ENCODE data around the gene IRX4. TPM values are rescaled to one million over a fixed set of nuclear protein-coding genes. Genes with fewer than 3 reads are reported as not detected.

Gene IRX4
- polyA plus RNA-seq, 1 of the 3 experiments (the other 2 are of a cell fraction) = not detected

DNA sequence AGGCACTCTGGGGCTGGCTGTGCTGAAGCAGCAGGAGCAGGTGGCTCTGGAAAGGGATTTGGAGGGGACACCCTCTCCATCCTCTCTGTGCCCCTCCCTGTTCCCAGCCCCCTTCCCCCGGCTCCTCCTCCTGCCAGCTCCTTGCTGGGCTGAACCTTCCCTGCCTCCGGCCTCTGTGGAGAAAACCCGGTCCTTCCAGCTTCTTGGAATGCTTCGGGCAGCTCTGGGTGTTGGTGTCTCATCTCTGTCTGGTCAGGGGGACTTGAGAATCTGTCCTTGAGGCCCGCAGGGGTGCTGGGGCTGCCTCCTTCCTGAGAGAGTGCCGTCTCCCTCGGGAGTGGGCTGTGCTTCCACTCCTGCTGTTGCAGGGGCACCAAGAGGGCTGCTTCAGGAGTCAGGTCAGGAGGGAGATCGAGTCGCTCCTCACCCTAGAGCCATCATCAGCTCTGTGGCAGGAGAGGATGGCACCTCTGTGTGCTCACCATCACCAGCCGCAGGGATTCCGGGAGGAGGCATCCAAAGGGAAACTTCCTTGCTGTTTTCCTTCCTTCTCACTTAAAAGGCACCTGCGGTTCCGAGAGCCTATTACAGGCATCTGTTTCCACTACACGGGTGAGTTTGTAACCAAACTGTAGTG, 50.9 kb downstream of the IRX4 start:
- Histone ChIP-seq H3K27me3 (ENCODE audit: insufficient read depth) (peaks cover 52% of the 10 kb centered on the region), H3K9me3 (no peaks in the 10 kb centered on the region), H3K9me2 (no peaks in the 10 kb centered on the region), H3K4me3 (ENCODE audit: low read depth in 2 of 2, low read length in 1 of 2) (no peak overlapping the region), H2AFZ (ENCODE audit: low read depth) (no peak overlapping the region), H3F3A (replicated peaks; ENCODE audit: insufficient read depth) (no peaks in the 10 kb centered on the region), H3K4me2 (no peak overlapping the region), H3K27ac (ENCODE audit: low read depth in 2 of 2, low read length in 1 of 2) (no peak overlapping the region), H3K9ac (no peak overlapping the region), H3K79me2 (ENCODE audit: insufficient read depth) (no peaks in the 10 kb centered on the region), H3K36me3 (replicated peaks in 1 of 2; ENCODE audit: control insufficient read depth in 1 of 2, insufficient read depth in 2 of 2, low read length in 1 of 2) (no peaks in the 10 kb centered on the region), H4K20me1 (ENCODE audit: insufficient read depth) (no peaks in the 10 kb centered on the region), H3K4me1 (ENCODE audit: control insufficient read depth in 1 of 2, insufficient read depth in 2 of 2, low read depth in 1 of 2, low read length in 1 of 2) (no peaks in the 10 kb centered on the region)
- no peak for TF ChIP-seq MAX (IDR thresholded peaks at IDR 0.05; ENCODE audit: low read depth)
- TF ChIP-seq EP300 (IDR thresholded peaks at IDR 0.05; ENCODE audit: borderline replicate concordance in 1 of 2, low read depth in 1 of 2, low read length in 1 of 2) = no peak
- TF ChIP-seq FOSL2 (IDR thresholded peaks at IDR 0.05; ENCODE audit: borderline replicate concordance, low read depth) = no peak
- TF ChIP-seq, protein P1, sequence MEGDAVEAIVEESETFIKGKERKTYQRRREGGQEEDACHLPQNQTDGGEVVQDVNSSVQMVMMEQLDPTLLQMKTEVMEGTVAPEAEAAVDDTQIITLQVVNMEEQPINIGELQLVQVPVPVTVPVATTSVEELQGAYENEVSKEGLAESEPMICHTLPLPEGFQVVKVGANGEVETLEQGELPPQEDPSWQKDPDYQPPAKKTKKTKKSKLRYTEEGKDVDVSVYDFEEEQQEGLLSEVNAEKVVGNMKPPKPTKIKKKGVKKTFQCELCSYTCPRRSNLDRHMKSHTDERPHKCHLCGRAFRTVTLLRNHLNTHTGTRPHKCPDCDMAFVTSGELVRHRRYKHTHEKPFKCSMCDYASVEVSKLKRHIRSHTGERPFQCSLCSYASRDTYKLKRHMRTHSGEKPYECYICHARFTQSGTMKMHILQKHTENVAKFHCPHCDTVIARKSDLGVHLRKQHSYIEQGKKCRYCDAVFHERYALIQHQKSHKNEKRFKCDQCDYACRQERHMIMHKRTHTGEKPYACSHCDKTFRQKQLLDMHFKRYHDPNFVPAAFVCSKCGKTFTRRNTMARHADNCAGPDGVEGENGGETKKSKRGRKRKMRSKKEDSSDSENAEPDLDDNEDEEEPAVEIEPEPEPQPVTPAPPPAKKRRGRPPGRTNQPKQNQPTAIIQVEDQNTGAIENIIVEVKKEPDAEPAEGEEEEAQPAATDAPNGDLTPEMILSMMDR (IDR thresholded peaks at IDR 0.05) = no peak
- TF ChIP-seq, protein P2, sequence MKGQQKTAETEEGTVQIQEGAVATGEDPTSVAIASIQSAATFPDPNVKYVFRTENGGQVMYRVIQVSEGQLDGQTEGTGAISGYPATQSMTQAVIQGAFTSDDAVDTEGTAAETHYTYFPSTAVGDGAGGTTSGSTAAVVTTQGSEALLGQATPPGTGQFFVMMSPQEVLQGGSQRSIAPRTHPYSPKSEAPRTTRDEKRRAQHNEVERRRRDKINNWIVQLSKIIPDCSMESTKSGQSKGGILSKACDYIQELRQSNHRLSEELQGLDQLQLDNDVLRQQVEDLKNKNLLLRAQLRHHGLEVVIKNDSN (IDR thresholded peaks at IDR 0.05; ENCODE audit: borderline replicate concordance, low read depth) = no peak
- TF ChIP-seq USF2 (IDR thresholded peaks at IDR 0.05; ENCODE audit: borderline replicate concordance, low read depth, low read length) = no peak
- no peak for TF ChIP-seq NFIC (IDR thresholded peaks at IDR 0.05; ENCODE audit: borderline replicate concordance)
- no peak for TF ChIP-seq TEAD4 (IDR thresholded peaks at IDR 0.05; ENCODE audit: borderline replicate concordance, insufficient read depth)
- no peak for TF ChIP-seq MEF2A (IDR thresholded peaks at IDR 0.05; ENCODE audit: borderline replicate concordance, low read depth)
- no peak for TF ChIP-seq FOXJ3 (CRISPR knock-in tag; IDR thresholded peaks at IDR 0.05)
- no peak for TF ChIP-seq TCF12 (IDR thresholded peaks at IDR 0.05)
- TF ChIP-seq ELF1 (IDR thresholded peaks at IDR 0.05) = no peak
- TF ChIP-seq IRF3 (IDR thresholded peaks at IDR 0.05; ENCODE audit: low read depth, low read length) = no peak
- no peak for TF ChIP-seq YY1 (IDR thresholded peaks at IDR 0.05; ENCODE audit: low read depth)
- no peak for TF ChIP-seq JUND (IDR thresholded peaks at IDR 0.05)
- no peak for TF ChIP-seq RAD21 (IDR thresholded peaks at IDR 0.05; ENCODE audit: low read length)
- no peak for TF ChIP-seq GABPA (IDR thresholded peaks at IDR 0.05; ENCODE audit: low read depth)
- TF ChIP-seq PBX3 (IDR thresholded peaks at IDR 0.05) = no peak
- no peak for TF ChIP-seq FOXM1 (IDR thresholded peaks at IDR 0.05; ENCODE audit: low read depth)
- 71% methylated on average over 5 of the region's 14 CpGs for WGBS (ENCODE audit: low lambda C conversion rate)
- ChIA-PET POLR2A (no interaction called here), CTCF (no interaction called here)
- peak; percentile 14 for DNase-seq

Measured in SK-N-SH (cell line).